ENCODE data around the gene MINDY4.

The MINDY4 gene

GRCh38 chr7:30897770-30898169 lies 126.6 kb downstream of the MINDY4 start:
- no peak for TF ChIP-seq TEAD4 (IDR thresholded peaks at IDR 0.05)
- TF ChIP-seq NFIC (IDR thresholded peaks at IDR 0.05): no peak
- no peak for TF ChIP-seq CEBPB (IDR thresholded peaks at IDR 0.05)
- no peak for TF ChIP-seq EGR1 (IDR thresholded peaks at IDR 0.05)
- no peak for TF ChIP-seq CREB1 (IDR thresholded peaks at IDR 0.05; ENCODE audit: low read depth)
- TF ChIP-seq EP300 (IDR thresholded peaks at IDR 0.05; ENCODE audit: borderline replicate concordance): no peak
- no peak for TF ChIP-seq TAF1 (IDR thresholded peaks at IDR 0.05; ENCODE audit: low read depth)
- no peak for TF ChIP-seq FOXM1 (IDR thresholded peaks at IDR 0.05; ENCODE audit: borderline replicate concordance, low read depth)
- TF ChIP-seq USF1 (IDR thresholded peaks at IDR 0.05): no peak
- no peak for TF ChIP-seq TCF12 (IDR thresholded peaks at IDR 0.05; ENCODE audit: low read depth)
- TF ChIP-seq YY1 (IDR thresholded peaks at IDR 0.05; ENCODE audit: low read depth): no peak
- no peak for TF ChIP-seq ZBTB7A (IDR thresholded peaks at IDR 0.05; ENCODE audit: low read depth)
- TF ChIP-seq MAX (IDR thresholded peaks at IDR 0.05): no peak
- no peak for TF ChIP-seq RAD21 (IDR thresholded peaks at IDR 0.05; ENCODE audit: low read depth)

- TF ChIP-seq TEAD4 (IDR thresholded peaks at IDR 0.05) (no peak), YY1 (IDR thresholded peaks at IDR 0.05; ENCODE audit: low read depth) (no peak), EGR1 (IDR thresholded peaks at IDR 0.05) (no peak)
These were observed 127.2 kb downstream of the MINDY4 start for GRCh38 chr7:30898411-30898810.

GRCh38 chr7:30899066-30899465 lies 127.8 kb downstream of the MINDY4 start:
- TF ChIP-seq NFIC (IDR thresholded peaks at IDR 0.05) (no peak), EP300 (IDR thresholded peaks at IDR 0.05; ENCODE audit: borderline replicate concordance) (no peak), TEAD4 (IDR thresholded peaks at IDR 0.05) (no peak), TAF1 (IDR thresholded peaks at IDR 0.05; ENCODE audit: low read depth) (no peak), MAX (IDR thresholded peaks at IDR 0.05) (no peak), EGR1 (IDR thresholded peaks at IDR 0.05) (no peak)

GRCh38 chr7:30899630-30900029 lies 128.4 kb downstream of the MINDY4 start:
- no peak for TF ChIP-seq ZBTB7A (IDR thresholded peaks at IDR 0.05; ENCODE audit: low read depth)
- TF ChIP-seq USF1 (IDR thresholded peaks at IDR 0.05): no peak
- TF ChIP-seq REST (IDR thresholded peaks at IDR 0.05; ENCODE audit: low read depth): no peak
- no peak for TF ChIP-seq TCF12 (IDR thresholded peaks at IDR 0.05; ENCODE audit: low read depth)
- TF ChIP-seq TEAD4 (IDR thresholded peaks at IDR 0.05): no peak
- TF ChIP-seq CREB1 (IDR thresholded peaks at IDR 0.05; ENCODE audit: low read depth): no peak
- TF ChIP-seq YY1 (IDR thresholded peaks at IDR 0.05; ENCODE audit: low read depth): no peak
- TF ChIP-seq MAX (IDR thresholded peaks at IDR 0.05): no peak
- no peak for TF ChIP-seq CEBPB (IDR thresholded peaks at IDR 0.05)
- TF ChIP-seq NFIC (IDR thresholded peaks at IDR 0.05): no peak
- no peak for TF ChIP-seq FOXM1 (IDR thresholded peaks at IDR 0.05; ENCODE audit: borderline replicate concordance, low read depth)
- TF ChIP-seq EGR1 (IDR thresholded peaks at IDR 0.05): no peak
- no peak for TF ChIP-seq TAF1 (IDR thresholded peaks at IDR 0.05; ENCODE audit: low read depth)
- TF ChIP-seq EP300 (IDR thresholded peaks at IDR 0.05; ENCODE audit: borderline replicate concordance): no peak
- no peak for TF ChIP-seq RAD21 (IDR thresholded peaks at IDR 0.05; ENCODE audit: low read depth)

- no peak for TF ChIP-seq TEAD4 (IDR thresholded peaks at IDR 0.05)
- TF ChIP-seq EGR1 (IDR thresholded peaks at IDR 0.05): no peak
- TF ChIP-seq NFIC (IDR thresholded peaks at IDR 0.05): no peak
- no peak for TF ChIP-seq REST (IDR thresholded peaks at IDR 0.05; ENCODE audit: low read depth)
- no peak for TF ChIP-seq CREB1 (IDR thresholded peaks at IDR 0.05; ENCODE audit: low read depth)
- no peak for TF ChIP-seq CEBPB (IDR thresholded peaks at IDR 0.05)
- no peak for TF ChIP-seq RAD21 (IDR thresholded peaks at IDR 0.05; ENCODE audit: low read depth)
- TF ChIP-seq FOXM1 (IDR thresholded peaks at IDR 0.05; ENCODE audit: borderline replicate concordance, low read depth): no peak
- TF ChIP-seq TAF1 (IDR thresholded peaks at IDR 0.05; ENCODE audit: low read depth): no peak
- TF ChIP-seq ZBTB7A (IDR thresholded peaks at IDR 0.05; ENCODE audit: low read depth): no peak
- TF ChIP-seq MAX (IDR thresholded peaks at IDR 0.05): no peak
- no peak for TF ChIP-seq YY1 (IDR thresholded peaks at IDR 0.05; ENCODE audit: low read depth)
- no peak for TF ChIP-seq TCF12 (IDR thresholded peaks at IDR 0.05; ENCODE audit: low read depth)
- TF ChIP-seq USF1 (IDR thresholded peaks at IDR 0.05): no peak
- TF ChIP-seq EP300 (IDR thresholded peaks at IDR 0.05; ENCODE audit: borderline replicate concordance): no peak
These were observed 128.8 kb downstream of the MINDY4 start for GRCh38 chr7:30900053-30900452.
